HG02973 (cell line): Measurements from ENCODE around the gene HDAC8.

ENCODE experiments used
- ATAC-seq: cut with Tn5 transposase; IDR thresholded peaks from one replicate; pipeline ENCODE4 v1.9.1; 2021; ENCODE audit warnings: moderate library complexity; ENCODE audit not compliant: unreplicated experiment

The HDAC8 gene

DNA sequence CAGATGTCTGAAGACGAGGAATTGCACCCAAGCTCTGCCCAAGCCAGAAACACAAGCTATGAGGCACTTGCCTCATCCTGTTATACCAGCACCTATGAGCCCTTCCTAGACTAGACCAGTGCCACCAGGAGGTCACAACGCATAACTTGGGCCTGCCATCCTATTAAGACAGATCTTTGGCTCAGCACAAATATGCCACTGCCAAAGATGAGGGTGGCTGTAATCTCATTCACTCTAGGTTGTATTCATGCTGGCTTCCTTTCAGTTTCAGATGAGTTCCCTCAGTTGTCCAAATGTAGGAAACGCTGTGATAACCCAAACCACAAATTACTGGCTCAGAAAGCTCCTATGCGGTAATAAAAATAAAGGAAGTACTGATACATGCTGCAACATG, 190.4 kb downstream of the HDAC8 start:
- ATAC-seq, result no peak

DNA sequence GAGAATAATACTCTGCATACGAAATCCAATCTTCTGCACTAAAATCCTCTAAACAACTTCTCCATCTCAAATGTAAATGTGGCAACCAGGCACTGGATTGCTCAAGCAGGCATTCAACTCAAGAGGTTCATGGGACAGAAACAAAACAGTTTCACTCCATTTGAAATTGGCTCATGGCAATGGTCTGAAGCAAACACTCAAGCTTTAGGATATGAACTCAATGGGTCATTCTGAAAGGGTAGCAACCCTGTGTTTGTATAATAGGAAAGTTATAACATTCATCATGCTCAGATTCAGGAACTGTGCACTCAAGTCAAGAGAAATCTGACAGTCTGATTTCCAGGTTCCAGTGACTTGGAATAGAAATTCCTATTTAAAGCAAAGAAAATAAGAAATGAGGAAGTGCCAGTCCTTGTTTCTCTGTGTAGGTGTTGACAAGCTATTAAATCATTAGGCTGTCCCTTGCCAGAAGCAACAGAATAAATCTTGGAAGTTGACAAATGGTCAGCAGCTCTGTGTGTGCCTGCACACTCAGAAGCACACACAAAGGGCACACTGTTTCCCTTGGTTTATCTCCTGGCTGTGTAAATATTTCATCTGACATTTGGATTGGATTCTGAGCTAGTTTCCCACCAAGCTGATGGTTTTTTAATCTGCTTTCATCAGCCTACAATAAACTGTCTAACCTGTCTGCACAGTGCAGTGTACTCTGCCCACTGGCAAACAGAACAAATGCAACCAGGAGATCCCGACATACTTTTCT, 191.0 kb downstream of the HDAC8 start:
- no peak for ATAC-seq

DNA sequence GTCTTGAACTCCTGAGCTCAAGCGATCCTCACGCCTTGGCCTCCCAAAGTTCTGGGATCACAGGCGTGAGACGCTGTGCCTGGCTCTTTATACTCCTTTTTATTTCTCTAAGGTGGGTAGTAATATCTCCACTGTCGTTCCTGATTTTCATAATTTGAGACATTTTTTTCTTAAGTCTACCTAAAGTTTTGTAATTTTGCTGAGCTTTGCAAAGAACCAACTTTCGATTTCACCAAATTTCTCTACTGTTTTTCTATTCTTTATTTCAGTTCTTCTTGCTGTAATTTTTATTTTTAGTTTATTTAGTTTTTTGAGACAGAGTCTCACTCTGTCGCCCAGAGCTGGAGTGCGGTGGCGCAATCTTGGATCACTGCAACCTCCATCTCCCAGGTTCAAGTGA, 196.5 kb downstream of the HDAC8 start:
- ATAC-seq, result no peak

DNA sequence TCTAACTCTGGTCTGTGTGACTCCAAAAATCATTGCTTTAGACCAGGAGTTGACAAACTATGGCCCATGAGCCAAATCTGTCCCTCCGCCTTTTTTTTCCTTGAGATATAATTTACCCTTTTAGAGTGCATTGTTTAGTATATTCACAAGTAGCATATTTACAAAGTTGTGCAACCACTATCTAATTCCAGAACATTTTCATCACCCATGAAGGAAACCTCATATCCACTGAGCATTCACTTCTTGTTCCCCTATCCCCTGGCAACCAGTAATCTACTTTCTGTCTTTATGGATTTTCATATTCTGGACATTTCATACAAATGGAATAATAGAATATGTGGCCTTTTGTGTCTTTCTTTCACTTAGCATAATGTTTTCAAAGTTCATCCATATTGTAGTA, 199.5 kb downstream of the HDAC8 start:
- ATAC-seq, result no peak

DNA sequence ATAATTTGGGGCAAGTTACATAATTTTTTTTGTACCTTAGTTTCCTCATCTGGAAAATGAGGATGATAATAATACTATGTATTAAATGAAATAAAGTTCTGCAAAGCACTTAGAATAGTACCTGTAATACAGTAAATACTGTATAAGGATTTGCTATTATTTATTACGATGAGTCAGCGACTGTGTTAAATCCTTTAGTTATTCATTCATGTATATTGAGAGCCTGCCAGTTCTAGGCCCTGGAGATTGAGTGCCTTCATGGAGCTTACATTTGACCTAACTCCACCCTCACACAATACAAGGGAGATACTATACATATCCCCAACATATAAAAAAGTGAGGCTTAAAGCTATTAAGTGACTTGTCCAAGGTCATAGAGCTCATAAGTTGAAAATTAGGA, 199.9 kb downstream of the HDAC8 start:
- no peak for ATAC-seq

DNA sequence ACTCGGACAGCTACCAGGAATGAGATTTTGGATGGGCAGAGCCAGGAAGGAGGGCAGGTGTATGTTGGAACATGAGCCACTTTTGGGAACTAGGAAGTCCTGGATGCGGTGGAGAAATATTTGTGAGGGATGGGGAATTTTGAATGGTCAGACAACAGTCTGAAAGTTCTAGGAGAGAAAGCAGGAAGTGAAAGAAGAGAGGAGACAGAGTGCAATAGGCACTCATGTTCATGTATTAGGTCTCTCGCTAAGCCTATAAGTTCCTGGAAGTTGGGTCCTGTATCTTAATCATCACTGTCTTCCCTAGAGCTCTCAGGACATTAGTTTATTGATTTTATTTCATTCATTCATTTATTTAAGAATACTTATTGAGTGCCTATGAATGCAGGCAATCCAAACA, 201.2 kb downstream of the HDAC8 start:
- no peak for ATAC-seq

DNA sequence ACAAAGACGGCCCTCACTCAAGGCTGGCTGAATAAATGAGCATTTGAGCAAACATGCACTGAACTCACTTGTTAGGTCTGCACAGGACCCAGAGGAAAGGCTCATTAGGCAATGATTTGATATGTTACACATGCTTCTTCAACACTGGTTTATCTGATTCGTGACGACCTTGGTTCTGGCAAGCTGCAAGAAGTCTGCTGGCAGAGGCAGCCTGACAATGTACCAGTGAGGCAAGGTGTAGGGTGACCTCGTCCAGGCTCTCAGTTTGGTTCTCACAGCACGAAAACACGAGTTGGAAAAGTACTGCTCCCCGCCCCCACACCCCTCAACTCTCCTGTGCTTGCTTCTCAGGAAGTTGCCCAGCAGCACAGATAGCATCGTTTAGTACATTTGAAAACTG, 203.8 kb downstream of the HDAC8 start:
- ATAC-seq, result no peak

DNA sequence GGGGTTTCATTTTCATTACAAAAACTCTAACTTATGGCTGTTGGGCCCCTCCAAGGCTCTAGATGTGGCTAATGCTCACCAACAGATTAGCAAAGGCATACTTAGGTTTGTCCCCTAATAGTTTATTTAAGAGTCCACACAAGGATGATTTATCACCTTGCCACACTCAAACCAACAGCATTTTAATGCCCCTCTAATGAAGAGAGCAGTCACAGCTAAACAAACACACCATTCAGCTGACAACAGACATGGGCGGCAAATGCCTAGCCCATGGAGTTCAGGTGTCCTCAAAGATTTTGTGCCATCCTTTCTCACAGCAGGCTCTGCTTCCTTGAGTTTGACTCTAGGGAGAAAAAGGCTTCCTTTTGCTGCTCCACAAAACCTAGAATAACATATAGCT, 205.1 kb downstream of the HDAC8 start:
- ATAC-seq, result no peak

DNA sequence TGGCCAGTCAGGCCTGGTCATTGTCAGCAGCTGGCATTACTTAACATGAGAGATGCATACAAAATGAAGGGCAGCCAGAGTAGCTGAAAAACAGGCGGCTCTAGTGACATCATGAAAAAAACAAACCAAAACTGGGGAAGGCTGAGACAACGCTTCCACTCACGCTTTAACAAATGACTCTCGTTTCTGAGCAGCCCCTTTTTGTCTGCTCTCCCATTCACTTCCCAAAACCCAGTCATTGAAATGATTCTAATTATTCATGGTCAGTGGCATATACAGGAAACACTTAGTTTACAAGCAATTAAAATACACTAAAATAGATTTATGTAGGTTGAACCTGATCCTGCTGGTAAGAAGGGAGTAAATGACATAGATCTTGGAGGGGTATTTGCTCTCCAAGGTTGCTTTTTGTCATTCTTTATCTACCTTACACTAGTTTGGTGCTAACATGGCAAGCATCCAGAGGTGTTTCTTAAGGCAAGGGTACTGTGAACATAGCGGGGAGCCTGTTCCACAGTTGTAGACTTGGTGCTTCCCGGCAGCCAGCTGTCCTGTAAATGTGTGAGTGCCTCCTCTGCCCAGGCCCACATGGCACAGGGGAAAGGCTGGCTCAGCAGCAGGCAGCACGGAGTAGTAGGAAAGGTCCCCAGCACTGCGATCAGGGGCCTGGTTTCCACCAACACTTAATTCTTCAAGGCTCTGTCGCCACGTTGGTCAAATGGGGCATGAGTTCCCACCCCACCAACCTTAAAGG, 205.8 kb downstream of the HDAC8 start:
- no peak for ATAC-seq

DNA sequence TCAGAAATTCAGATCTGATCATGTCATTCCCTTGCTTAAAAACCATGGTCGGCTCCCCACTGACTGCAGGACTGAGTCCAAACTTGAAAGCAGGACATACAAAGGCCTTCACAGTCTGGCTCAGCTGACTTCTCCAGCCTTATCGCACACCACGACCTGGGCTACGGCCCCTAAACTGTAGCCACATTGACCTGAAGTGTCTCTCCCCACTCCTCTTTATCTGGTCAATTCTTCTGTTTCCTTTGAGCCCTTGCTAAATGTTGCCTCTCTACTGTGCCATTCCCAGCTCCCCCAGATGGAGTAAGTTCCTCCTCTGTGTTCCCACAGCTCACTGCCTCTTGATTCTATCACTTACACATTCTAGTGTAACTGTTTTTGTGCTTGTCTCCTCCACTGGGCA, 206.5 kb downstream of the HDAC8 start:
- ATAC-seq, result no peak

DNA sequence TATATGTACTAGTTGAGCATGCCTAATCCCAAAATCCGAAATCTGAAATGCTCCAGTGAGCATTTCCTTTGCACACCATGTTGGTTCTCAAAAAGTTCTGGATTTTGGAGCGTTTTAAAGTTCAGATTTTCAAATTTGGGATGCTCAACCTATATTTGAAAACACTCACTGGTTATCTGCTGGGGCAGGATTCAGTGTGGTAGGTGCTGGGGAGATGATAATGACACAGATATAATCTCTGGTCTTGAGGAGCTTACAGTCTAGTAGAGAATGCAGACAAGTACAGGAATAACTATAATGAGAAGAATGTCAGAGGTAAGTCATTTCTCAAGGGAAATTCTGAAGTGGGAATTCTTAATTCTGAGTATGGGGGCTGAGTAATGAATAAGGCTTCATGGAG, 207.5 kb downstream of the HDAC8 start:
- no peak for ATAC-seq

DNA sequence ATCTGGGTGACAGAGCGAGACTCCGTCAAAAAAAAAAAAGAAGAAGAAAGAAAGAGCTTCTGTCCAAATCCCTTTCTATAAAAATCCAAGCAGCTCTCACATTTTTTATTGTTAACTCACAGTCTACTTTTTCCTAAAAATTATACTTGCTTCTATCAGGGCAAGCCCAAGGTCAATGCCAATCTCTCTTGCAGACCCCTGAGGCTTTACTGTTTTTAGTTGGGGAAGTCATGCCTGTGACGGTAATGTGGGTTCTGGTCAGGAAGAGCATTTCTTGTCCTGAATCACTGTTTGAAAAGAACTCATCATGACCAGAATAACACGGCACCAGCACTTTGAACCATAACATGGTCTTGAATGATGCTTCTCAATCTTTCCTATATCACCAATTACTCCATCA, 212.3 kb downstream of the HDAC8 start:
- no peak for ATAC-seq

DNA sequence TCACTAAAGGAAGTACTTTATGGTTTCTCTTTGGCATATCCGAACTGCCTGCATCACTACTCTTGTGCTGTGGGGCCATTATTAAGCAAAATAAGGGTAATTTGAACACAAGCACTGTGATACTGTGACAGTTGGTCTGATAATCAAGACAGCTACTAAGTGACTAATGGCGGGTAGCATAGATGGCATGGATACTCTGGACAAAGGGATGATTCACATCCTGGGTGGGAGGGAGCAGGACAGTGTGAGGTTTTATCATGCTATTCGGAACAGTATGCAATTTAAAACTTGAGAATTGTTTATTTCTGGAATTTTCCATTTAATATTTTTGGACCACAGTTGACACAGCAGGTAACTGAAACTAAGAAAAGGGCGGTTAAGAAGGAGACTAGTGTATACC, 214.3 kb downstream of the HDAC8 start:
- no peak for ATAC-seq

DNA sequence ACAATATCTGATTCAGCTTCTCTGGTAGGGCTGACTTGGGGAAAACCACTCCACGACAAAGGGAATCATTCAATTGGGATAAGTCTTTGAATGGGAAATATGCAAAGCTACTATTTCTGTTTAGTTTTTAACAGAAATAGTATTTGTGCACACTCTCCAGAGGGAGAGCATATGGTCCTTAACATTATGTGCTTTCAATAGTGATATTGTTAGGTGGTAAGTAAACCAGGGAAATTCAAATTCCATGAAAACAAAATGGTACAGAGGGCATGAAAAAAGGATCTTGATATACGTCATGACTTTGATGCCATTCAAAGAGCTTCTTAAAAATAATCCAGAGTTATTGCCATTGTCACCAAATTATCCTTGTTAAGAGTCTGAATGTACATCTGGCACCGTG, 219.9 kb downstream of the HDAC8 start:
- ATAC-seq, result no peak

DNA sequence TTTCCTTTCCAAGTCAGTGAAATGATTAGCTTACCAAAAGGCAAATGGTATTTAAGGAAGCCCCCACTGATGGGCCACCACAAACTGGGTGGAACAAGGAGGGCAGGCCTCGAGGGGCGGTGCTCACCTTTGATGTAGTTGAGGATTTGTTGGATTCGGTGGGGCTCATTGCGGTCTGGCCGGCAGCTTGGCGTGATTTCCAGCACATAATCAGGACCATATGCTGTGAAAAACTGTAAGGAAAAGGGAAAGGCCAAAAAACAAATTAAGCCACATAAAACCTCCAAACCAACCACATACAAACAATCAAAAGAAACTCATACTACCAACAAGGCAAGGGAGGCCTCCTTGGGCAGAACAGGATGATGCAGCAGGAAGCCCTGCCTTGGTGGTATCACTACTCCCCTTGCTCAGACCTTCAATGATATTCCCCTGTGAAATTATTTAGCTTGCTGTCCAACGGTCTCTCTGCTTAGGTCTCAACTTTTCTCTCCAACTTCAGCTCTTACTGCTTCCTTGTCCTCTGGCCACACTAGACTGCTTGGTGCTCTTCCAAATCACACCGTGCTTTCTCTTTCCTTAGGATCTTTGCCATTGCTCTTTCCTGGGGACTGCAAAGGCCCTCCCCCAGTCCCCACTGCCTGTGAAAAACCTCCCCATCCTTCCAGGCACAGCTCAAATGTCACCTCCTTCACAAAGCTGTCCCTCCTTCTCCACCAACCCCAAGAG, 220.9 kb downstream of the HDAC8 start:
- no peak for ATAC-seq

DNA sequence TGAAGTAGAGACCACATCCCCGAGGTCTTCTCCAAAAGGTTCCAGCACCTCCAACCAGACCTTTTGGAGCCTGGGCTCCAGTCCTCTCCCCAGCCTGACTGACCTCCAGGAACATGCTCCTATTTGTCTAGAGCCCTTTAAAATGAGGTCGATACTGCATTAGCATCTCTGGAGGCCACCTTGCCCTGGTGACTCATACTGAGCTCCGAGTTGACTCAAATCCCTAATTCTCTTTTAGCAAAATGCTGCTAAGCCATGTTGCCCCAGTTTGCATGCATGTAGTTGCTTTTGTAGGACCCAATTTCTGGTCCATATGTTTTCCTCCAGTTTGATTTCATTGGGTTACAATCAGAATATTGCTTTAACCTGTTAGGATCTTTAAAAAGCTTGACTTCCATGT, 223.5 kb downstream of the HDAC8 start:
- ATAC-seq, result peak; percentile 92

DNA sequence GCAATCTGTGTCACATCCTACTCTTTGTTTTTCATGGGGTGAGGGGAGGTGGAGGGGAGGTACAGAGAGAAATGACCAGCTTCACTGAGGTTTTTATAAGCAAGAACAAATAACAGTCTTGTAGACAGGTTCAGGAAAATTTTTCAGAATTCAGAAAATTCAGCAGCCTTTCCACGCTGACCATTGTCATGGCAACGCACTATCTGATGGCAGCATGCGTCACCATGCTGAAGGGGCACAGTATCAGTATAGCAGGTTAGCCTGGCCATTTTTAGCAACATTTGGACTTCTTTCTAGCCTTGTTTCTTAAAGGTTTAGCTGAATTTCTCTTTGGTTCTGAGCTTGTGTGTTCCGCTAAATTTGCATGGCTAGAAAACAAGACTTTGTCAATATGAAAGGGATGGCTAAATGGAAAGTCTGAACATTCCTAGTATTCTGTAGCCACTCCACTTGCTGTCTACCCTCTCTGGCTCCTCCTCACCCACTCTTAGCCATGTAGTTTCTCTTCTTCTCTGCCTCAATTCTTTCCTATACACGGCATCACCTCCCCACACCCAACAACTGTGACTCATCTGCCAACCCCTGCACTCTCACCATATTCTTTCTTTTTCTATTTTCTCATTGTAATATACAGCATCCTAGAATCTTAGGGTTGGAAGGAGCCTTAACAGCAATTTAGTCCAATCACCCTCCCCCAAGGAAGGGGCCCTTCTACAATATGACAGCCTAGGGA, 224.2 kb downstream of the HDAC8 start:
- ATAC-seq, result no peak

DNA sequence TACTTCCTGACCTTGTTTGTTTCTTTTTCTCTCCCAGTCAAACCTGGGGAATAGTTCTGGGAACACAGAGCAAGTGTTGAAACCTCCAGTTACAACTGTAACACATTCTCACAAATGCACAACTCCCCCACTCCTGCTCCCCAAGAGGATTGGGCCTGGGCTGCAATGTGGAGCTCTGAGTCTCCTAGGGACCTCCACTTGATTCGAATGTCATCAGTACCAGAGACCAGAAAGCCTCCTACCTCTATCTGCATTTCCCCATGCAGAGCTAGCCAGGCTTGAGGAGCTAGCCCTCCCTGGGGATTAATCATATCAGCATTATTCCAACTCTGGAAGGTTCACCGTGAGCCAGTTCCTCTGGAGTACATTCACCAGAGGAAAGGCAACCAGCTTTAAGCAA, 225.3 kb downstream of the HDAC8 start:
- no peak for ATAC-seq

DNA sequence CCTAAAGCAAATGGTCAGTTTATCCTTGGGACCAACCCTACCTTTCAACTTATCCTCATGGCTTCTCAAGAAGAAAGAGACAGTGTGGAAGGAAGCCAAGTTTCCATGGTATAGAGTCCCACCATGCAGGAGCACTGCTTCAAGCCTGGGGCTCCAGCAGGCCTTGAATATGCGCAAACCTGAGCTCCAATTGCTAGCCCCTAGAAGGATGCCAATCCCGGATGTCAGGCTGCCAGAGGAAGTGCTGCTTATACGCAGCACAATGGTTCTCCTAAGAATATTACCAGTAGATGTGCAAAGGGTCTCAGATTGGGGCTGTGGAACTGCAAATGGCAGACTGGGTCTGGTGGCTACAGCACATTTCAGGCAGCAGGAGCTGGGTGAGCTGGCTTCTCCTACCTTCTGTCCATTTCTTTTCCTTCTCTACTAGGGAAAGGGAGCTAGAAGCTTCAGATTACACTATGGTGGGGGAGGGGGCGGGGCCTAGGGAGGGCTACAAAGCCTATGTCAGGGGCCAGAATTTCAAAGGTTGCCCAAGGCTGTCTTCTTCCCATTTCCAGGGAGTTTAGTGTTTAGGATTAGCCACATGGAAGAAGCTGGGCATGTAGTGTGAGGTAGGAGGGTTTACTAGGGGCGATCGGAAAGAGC, 226.2 kb downstream of the HDAC8 start:
- ATAC-seq, result no peak

DNA sequence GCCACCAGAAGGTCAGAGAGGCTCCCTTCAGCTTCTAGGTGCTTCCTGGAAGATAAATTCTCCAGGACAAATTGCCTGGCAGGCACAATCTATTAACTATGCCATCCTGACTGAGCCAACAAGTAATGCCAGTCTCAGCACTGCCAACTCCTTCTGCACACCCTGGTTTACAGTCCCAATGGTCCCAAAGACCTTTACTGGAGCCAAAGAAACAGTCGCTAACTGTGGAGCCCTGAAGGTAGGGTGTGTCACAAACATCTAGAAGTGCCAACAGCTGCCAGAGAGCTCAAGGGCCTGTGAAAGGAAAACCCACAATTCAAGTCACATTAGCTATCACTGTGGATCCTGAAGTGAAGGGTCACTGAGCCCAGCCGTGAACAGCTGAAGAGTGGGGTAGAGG, 232.0 kb downstream of the HDAC8 start:
- no peak for ATAC-seq

DNA sequence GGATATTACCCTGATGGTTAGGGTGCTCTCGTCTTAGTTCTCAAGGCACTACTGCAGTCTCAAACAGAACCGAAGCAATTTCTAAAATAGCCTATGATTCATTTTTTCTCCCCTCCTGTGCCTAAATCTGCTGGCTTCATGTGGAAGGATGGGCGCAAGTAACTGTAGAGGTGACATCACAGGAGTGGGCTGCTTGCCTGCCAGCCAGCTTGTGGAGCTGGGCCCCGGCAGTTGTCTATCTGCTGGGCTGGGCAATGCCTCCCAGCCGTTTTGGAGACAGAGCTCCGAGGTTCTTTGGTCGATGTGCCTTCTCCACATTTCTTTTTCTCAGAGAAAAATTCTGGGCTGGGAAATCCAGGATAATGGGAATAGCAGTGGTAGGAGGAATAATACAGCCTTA, 232.6 kb downstream of the HDAC8 start:
- ATAC-seq, result no peak
